ENCODE results near the gene ZFC3H1. TPM values are rescaled to one million over a fixed set of nuclear protein-coding genes. Genes with fewer than 3 reads are reported as not detected.

Gene ZFC3H1
- total and polyA plus RNA-seq, 2 of the 13 experiments (the other 11 are each of a cell fraction or from before 2014, with no cell fraction given) = 17.1 to 38.3 TPM

DNA sequence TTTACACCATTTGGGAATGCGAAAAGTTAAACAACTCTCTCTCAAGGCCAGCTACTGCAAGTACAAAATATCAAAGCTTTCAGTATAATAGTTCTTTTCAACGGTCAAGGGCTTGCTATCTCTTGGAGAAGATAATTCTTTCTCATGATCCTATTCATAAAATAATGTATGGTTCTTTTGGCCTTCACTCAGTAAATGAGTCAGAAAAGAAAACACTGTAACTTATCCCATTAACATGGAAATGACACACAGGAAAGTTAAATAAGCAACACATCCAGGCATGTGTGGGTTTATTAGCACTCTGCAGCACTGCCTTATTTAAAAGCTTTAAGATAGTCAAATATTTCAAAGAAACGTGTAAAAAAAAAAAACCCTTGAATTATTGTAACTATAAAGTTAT, 36.9 kb downstream of the ZFC3H1 start (continued):
- no peak for TF ChIP-seq EZH2 (conservative IDR thresholded peaks at IDR 0.05; ENCODE audit: low read depth, low read length)
- TF ChIP-seq, protein P1, sequence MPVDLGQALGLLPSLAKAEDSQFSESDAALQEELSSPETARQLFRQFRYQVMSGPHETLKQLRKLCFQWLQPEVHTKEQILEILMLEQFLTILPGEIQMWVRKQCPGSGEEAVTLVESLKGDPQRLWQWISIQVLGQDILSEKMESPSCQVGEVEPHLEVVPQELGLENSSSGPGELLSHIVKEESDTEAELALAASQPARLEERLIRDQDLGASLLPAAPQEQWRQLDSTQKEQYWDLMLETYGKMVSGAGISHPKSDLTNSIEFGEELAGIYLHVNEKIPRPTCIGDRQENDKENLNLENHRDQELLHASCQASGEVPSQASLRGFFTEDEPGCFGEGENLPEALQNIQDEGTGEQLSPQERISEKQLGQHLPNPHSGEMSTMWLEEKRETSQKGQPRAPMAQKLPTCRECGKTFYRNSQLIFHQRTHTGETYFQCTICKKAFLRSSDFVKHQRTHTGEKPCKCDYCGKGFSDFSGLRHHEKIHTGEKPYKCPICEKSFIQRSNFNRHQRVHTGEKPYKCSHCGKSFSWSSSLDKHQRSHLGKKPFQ (CRISPR knock-in tag; IDR thresholded peaks at IDR 0.05; ENCODE audit: insufficient replicate concordance) = no peak
- TF ChIP-seq ZNF337 (CRISPR knock-in tag; IDR thresholded peaks at IDR 0.05; ENCODE audit: borderline replicate concordance, low read depth) = no peak
- TF ChIP-seq GATAD2A (CRISPR knock-in tag; IDR thresholded peaks at IDR 0.05) = 0 out of 2 replicates have a peak, but pooled peaks have one; percentile 13
- TF ChIP-seq ZNF274 (CRISPR knock-in tag; IDR thresholded peaks at IDR 0.05) = no peak
- no peak for TF ChIP-seq ZNF766 (CRISPR knock-in tag; IDR thresholded peaks at IDR 0.05; ENCODE audit: borderline replicate concordance)
- TF ChIP-seq HHEX (CRISPR knock-in tag; IDR thresholded peaks at IDR 0.05) = no peak
- no peak for TF ChIP-seq ZNF432 (CRISPR knock-in tag; IDR thresholded peaks at IDR 0.05; ENCODE audit: borderline replicate concordance)
- TF ChIP-seq, protein P2, sequence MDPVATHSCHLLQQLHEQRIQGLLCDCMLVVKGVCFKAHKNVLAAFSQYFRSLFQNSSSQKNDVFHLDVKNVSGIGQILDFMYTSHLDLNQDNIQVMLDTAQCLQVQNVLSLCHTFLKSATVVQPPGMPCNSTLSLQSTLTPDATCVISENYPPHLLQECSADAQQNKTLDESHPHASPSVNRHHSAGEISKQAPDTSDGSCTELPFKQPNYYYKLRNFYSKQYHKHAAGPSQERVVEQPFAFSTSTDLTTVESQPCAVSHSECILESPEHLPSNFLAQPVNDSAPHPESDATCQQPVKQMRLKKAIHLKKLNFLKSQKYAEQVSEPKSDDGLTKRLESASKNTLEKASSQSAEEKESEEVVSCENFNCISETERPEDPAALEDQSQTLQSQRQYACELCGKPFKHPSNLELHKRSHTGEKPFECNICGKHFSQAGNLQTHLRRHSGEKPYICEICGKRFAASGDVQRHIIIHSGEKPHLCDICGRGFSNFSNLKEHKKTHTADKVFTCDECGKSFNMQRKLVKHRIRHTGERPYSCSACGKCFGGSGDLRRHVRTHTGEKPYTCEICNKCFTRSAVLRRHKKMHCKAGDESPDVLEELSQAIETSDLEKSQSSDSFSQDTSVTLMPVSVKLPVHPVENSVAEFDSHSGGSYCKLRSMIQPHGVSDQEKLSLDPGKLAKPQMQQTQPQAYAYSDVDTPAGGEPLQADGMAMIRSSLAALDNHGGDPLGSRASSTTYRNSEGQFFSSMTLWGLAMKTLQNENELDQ (CRISPR knock-in tag; IDR thresholded peaks at IDR 0.05; ENCODE audit: borderline replicate concordance) = no peak
- TF ChIP-seq, protein P3, sequence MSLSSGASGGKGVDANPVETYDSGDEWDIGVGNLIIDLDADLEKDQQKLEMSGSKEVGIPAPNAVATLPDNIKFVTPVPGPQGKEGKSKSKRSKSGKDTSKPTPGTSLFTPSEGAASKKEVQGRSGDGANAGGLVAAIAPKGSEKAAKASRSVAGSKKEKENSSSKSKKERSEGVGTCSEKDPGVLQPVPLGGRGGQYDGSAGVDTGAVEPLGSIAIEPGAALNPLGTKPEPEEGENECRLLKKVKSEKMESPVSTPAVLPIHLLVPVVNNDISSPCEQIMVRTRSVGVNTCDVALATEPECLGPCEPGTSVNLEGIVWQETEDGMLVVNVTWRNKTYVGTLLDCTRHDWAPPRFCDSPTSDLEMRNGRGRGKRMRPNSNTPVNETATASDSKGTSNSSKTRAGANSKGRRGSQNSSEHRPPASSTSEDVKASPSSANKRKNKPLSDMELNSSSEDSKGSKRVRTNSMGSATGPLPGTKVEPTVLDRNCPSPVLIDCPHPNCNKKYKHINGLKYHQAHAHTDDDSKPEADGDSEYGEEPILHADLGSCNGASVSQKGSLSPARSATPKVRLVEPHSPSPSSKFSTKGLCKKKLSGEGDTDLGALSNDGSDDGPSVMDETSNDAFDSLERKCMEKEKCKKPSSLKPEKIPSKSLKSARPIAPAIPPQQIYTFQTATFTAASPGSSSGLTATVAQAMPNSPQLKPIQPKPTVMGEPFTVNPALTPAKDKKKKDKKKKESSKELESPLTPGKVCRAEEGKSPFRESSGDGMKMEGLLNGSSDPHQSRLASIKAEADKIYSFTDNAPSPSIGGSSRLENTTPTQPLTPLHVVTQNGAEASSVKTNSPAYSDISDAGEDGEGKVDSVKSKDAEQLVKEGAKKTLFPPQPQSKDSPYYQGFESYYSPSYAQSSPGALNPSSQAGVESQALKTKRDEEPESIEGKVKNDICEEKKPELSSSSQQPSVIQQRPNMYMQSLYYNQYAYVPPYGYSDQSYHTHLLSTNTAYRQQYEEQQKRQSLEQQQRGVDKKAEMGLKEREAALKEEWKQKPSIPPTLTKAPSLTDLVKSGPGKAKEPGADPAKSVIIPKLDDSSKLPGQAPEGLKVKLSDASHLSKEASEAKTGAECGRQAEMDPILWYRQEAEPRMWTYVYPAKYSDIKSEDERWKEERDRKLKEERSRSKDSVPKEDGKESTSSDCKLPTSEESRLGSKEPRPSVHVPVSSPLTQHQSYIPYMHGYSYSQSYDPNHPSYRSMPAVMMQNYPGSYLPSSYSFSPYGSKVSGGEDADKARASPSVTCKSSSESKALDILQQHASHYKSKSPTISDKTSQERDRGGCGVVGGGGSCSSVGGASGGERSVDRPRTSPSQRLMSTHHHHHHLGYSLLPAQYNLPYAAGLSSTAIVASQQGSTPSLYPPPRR (CRISPR knock-in tag; IDR thresholded peaks at IDR 0.05; ENCODE audit: borderline replicate concordance) = 0 out of 2 replicates have a peak, but pooled peaks have one; percentile 14
- no peak for TF ChIP-seq ZNF121 (CRISPR knock-in tag; IDR thresholded peaks at IDR 0.05)
- no peak for TF ChIP-seq ZNF20 (CRISPR knock-in tag; IDR thresholded peaks at IDR 0.05)
- no peak for TF ChIP-seq ZNF878 (CRISPR knock-in tag; IDR thresholded peaks at IDR 0.05)
- TF ChIP-seq MIXL1 (CRISPR knock-in tag; IDR thresholded peaks at IDR 0.05) = no peak
- no peak for TF ChIP-seq ZNF577 (CRISPR knock-in tag; IDR thresholded peaks at IDR 0.05; ENCODE audit: borderline replicate concordance, low read depth)
- TF ChIP-seq, protein P4, sequence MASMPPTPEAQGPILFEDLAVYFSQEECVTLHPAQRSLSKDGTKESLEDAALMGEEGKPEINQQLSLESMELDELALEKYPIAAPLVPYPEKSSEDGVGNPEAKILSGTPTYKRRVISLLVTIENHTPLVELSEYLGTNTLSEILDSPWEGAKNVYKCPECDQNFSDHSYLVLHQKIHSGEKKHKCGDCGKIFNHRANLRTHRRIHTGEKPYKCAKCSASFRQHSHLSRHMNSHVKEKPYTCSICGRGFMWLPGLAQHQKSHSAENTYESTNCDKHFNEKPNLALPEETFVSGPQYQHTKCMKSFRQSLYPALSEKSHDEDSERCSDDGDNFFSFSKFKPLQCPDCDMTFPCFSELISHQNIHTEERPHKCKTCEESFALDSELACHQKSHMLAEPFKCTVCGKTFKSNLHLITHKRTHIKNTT (CRISPR knock-in tag; IDR thresholded peaks at IDR 0.05) = no peak
- TF ChIP-seq NCOR1 (IDR thresholded peaks at IDR 0.05; ENCODE audit: borderline replicate concordance, low read length) = no peak
- TF ChIP-seq HMG20B (CRISPR knock-in tag; conservative IDR thresholded peaks at IDR 0.05) = no peak
- TF ChIP-seq, protein P5, sequence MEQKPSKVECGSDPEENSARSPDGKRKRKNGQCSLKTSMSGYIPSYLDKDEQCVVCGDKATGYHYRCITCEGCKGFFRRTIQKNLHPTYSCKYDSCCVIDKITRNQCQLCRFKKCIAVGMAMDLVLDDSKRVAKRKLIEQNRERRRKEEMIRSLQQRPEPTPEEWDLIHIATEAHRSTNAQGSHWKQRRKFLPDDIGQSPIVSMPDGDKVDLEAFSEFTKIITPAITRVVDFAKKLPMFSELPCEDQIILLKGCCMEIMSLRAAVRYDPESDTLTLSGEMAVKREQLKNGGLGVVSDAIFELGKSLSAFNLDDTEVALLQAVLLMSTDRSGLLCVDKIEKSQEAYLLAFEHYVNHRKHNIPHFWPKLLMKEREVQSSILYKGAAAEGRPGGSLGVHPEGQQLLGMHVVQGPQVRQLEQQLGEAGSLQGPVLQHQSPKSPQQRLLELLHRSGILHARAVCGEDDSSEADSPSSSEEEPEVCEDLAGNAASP (CRISPR knock-in tag; IDR thresholded peaks at IDR 0.05; ENCODE audit: borderline replicate concordance) = no peak

All from HepG2 (cell line).